GM23338 (cell line): ENCODE data around the gene ARID3A. TPM values are rescaled to one million over a fixed set of nuclear protein-coding genes. Genes with fewer than 3 reads are reported as not detected.
"Not testable (repeated sequence)": the region's sequence is repeated elsewhere in the genome, so short reads cannot be mapped to it uniquely, and the experiment has no call there.

ENCODE experiments used
- ATAC-seq: fragments of 200-7000 bp; cut with Tn5 transposase; 3 replicates; pipeline ENCODE4 v1.9.1; 2020
- DNase-seq: peaks from one replicate; pipeline ENCODE4 v3.0.0-alpha.2; 2015; ENCODE audit warnings: low spot score
- H2AFZ ChIP-seq: fragments of 200-600 bp; sonication (generic); 2 replicates; pipeline ENCODE4 v1.8.0; 2016; ENCODE audit warnings: antibody characterized with exemption, mild to moderate bottlenecking, moderate library complexity
- H3F3A ChIP-seq: fragments of 200-600 bp; sonication (generic); replicated peaks from 2 replicates; pipeline ENCODE4 v1.8.0; 2017; ENCODE audit warnings: antibody characterized with exemption, mixed run types, low read depth
- H3K27ac ChIP-seq: fragments of 200-600 bp; sonication (generic); 2 replicates; pipeline ENCODE4 v1.6.1; 2016; ENCODE audit warnings: low read depth
- H3K27me3 ChIP-seq: fragments of 200-600 bp; sonication (generic); 2 replicates; pipeline ENCODE4 v1.8.0; 2016; ENCODE audit warnings: mild to moderate bottlenecking, mixed run types, moderate library complexity; ENCODE audit not compliant: insufficient read depth
- H3K36me3 ChIP-seq: fragments of 200-600 bp; sonication (generic); 2 replicates; pipeline ENCODE4 v1.8.0; 2016; ENCODE audit warnings: mild to moderate bottlenecking; ENCODE audit not compliant: insufficient read depth
- H3K4me1 ChIP-seq: fragments of 200-600 bp; sonication (generic); 2 replicates; pipeline ENCODE4 v1.8.0; 2016; ENCODE audit warnings: mild to moderate bottlenecking, moderate library complexity; ENCODE audit not compliant: insufficient read depth
- H3K4me2 ChIP-seq: fragments of 200-600 bp; sonication (generic); 2 replicates; pipeline ENCODE4 v1.7.1; 2017; ENCODE audit warnings: mixed run types
- H3K4me3 ChIP-seq: fragments of 200-600 bp; sonication (generic); 2 replicates; pipeline ENCODE4 v1.6.1; 2016; ENCODE audit warnings: mixed run types
- H3K79me2 ChIP-seq: fragments of 200-600 bp; sonication (generic); replicated peaks from 2 replicates; pipeline ENCODE4 v1.8.0; 2017; ENCODE audit warnings: mild to moderate bottlenecking; ENCODE audit not compliant: insufficient read depth
- H3K9me2 ChIP-seq: fragments of 200-600 bp; sonication (generic); 2 replicates; pipeline ENCODE4 v1.8.0; 2017; ENCODE audit not compliant: insufficient read depth
- H4K20me1 ChIP-seq: fragments of 200-600 bp; sonication (generic); replicated peaks from 2 replicates; pipeline ENCODE4 v1.8.0; 2017; ENCODE audit warnings: mild to moderate bottlenecking; ENCODE audit not compliant: insufficient read depth
- H3K27ac Mint-ChIP-seq: 2 replicates; pipeline ENCODE4 v1.8.0; 2020; ENCODE audit warnings: inconsistent platforms, mild to moderate bottlenecking, moderate library complexity, mixed read lengths
- H3K27me3 Mint-ChIP-seq: 3 replicates; pipeline ENCODE4 v1.8.0; 2022; ENCODE audit warnings: low read depth, mild to moderate bottlenecking, moderate library complexity, mixed read lengths, inconsistent platforms; ENCODE audit not compliant: insufficient read depth, poor library complexity
- H3K36me3 Mint-ChIP-seq: 3 replicates; pipeline ENCODE4 v1.8.0; 2021; ENCODE audit warnings: low read depth, mild to moderate bottlenecking, inconsistent platforms, moderate library complexity, mixed read lengths
- H3K4me1 Mint-ChIP-seq: 3 replicates; pipeline ENCODE4 v1.8.0; 2020; ENCODE audit warnings: mild to moderate bottlenecking, inconsistent platforms, mixed read lengths
- H3K4me3 Mint-ChIP-seq: 3 replicates; pipeline ENCODE4 v1.8.0; 2021; ENCODE audit warnings: moderate library complexity, mild to moderate bottlenecking, inconsistent platforms, mixed read lengths
- H3K9me3 Mint-ChIP-seq: 3 replicates; pipeline ENCODE4 v1.8.0; 2020; ENCODE audit warnings: moderate library complexity, mild to moderate bottlenecking, inconsistent platforms, mixed read lengths
- ETS1 ChIP-seq: IDR thresholded peaks from 2 replicates; pipeline ENCODE4 v1.6.1; 2016; ENCODE audit warnings: antibody characterized with exemption
- EZH2phosphoT487 ChIP-seq: fragments of 200-600 bp; sonication (generic); IDR thresholded peaks from one replicate; pipeline ENCODE4 v1.8.1; 2018; ENCODE audit warnings: antibody characterized with exemption; ENCODE audit not compliant: unreplicated experiment
- NANOG ChIP-seq: IDR thresholded peaks from 2 replicates; pipeline ENCODE4 v1.6.1; 2016; ENCODE audit warnings: antibody characterized with exemption, borderline replicate concordance
- ZNF114 ChIP-seq: fragments of 250-450 bp; sonication (Bioruptor Pico); IDR thresholded peaks from 2 replicates; pipeline ENCODE4 v1.5.0; 2020; ENCODE audit warnings: mild to moderate bottlenecking, moderate library complexity
- ZNF462 ChIP-seq: fragments of 250-450 bp; sonication (Bioruptor Pico); IDR thresholded peaks from 2 replicates; pipeline ENCODE4 v1.5.0; 2020; ENCODE audit warnings: mild to moderate bottlenecking, moderate library complexity
- polyA plus RNA-seq: library from polyadenylated mRNA; unstranded; fragments of >200 nt; fragmentation: Nextera tagmentation; extraction: Ambion mirVana; gene quantifications from 2 replicates; pipeline ENCODE4 v1.2.1, GENCODE V29; 2016
- total RNA-seq: library from RNA; depleted of rRNA; stranded (reverse); fragments of >200 nt; shearing (Covaris generic); gene quantifications from 2 replicates; pipeline ENCODE4 v1.2.3, GENCODE V29; 2014

Gene ARID3A
- total and polyA plus RNA-seq, 2 experiments from 2014 or later, result 33.6 to 51.6 TPM

GRCh38 chr19:956766-957440 lies 31.1 kb downstream of the ARID3A start (continued):
- TF ChIP-seq ZNF462 (CRISPR knock-in tag) (no peak), ZNF114 (CRISPR knock-in tag) (no peak), NANOG (no peak), EZH2phosphoT487 (no peak), ETS1 (no peak)

GRCh38 chr19:957578-957977 lies 31.7 kb downstream of the ARID3A start:
- H3K4me2 ChIP-seq, ATAC-seq, DNase-seq, H3K36me3 ChIP-seq, H3K4me3 Mint-ChIP-seq, H3K9me2 ChIP-seq, H3K27me3 ChIP-seq, H4K20me1 ChIP-seq, H3K4me3 ChIP-seq, H3K9me3 Mint-ChIP-seq, H2AFZ ChIP-seq: not testable (repeated sequence)
- Histone ChIP-seq H3K4me1 (peaks cover 34% of the 10 kb centered on the region), H3K27ac (peak overlapping the region; percentile 81), H3F3A (peaks cover 19% of the 10 kb centered on the region; the same call in 1 of the 2 replicates), H3K79me2 (peaks cover 21% of the 10 kb centered on the region)
- peaks cover 18% of the 10 kb centered on the region for H3K27me3 Mint-ChIP-seq
- peak overlapping the region; percentile 67; the same call in 1 of the 2 replicates for H3K27ac Mint-ChIP-seq
- peaks cover 11% of the 10 kb centered on the region for H3K36me3 Mint-ChIP-seq
- peaks cover 30% of the 10 kb centered on the region for H3K4me1 Mint-ChIP-seq
